MCF 10A (cell line): ENCODE data around the gene TANGO6. TPM values are rescaled to one million over a fixed set of nuclear protein-coding genes. Genes with fewer than 3 reads are reported as not detected.

Source experiments
- BruUV-seq: library from RNA; stranded (reverse); fragments of 400-500 nt; replicated peaks from 2 replicates; lab custom pipeline; 2021; lab: Mats Ljungman, UMichigan
- CTCF ChIA-PET: fragments of 300-600 bp; sonication (Branson Sonifier 250); formaldehyde crosslinking; extraction: SDS; loops from one replicate; lab custom pipeline; 2021; ENCODE audit warnings: antibody characterized with exemption, inconsistent platforms; lab: Yijun Ruan, JAX
- POLR2A ChIA-PET: fragments of 300-600, 350-650 bp; sonication (Branson Sonifier 250); formaldehyde crosslinking; extraction: SDS; loops from one replicate; lab custom pipeline; 2020; ENCODE audit warnings: antibody characterized with exemption, inconsistent platforms; lab: Yijun Ruan, JAX
- DNase-seq: peaks from one replicate; pipeline ENCODE4 v3.0.0-alpha.2; 2018; ENCODE audit not compliant: unreplicated experiment
- H3K27ac Mint-ChIP-seq: one replicate; pipeline ENCODE4 v1.8.0; 2022; ENCODE audit warnings: mild to moderate bottlenecking, low read depth, mixed read lengths; ENCODE audit not compliant: unreplicated experiment
- H3K27me3 Mint-ChIP-seq: one replicate; pipeline ENCODE4 v1.8.0; 2022; ENCODE audit warnings: mixed read lengths; ENCODE audit not compliant: insufficient read depth, unreplicated experiment
- H3K36me3 Mint-ChIP-seq: one replicate; pipeline ENCODE4 v1.8.0; 2022; ENCODE audit warnings: mild to moderate bottlenecking, moderate library complexity, mixed read lengths; ENCODE audit not compliant: insufficient read depth, unreplicated experiment
- H3K4me1 Mint-ChIP-seq: one replicate; pipeline ENCODE4 v1.8.0; 2022; ENCODE audit warnings: mixed read lengths; ENCODE audit not compliant: insufficient read depth, unreplicated experiment
- H3K4me3 Mint-ChIP-seq: one replicate; pipeline ENCODE4 v1.8.0; 2022; ENCODE audit warnings: mild to moderate bottlenecking, moderate library complexity, mixed read lengths; ENCODE audit not compliant: unreplicated experiment
- H3K9me3 Mint-ChIP-seq: one replicate; pipeline ENCODE4 v1.8.0; 2022; ENCODE audit warnings: mixed read lengths; ENCODE audit not compliant: unreplicated experiment
- intact Hi-C: fragments of 100-400 bp; cut with micrococcal nuclease; formaldehyde crosslinking; loops from 2 replicates; pipeline ENCODE4 v1.14.1; 2022
- total RNA-seq: library from RNA; stranded (reverse); gene quantifications from 2 replicates; pipeline ENCODE4 v1.2.3, GENCODE V29; 2022
- TF ChIP-seq, protein P1 (sequence below): fragments of 200-600 bp; IDR thresholded peaks from one replicate; pipeline ENCODE4 v1.8.0; 2022; ENCODE audit warnings: antibody characterized with exemption, mild to moderate bottlenecking; ENCODE audit not compliant: unreplicated experiment

The TANGO6 gene
- total RNA-seq, 1 experiment from 2014 or later: 21.8 TPM

DNA sequence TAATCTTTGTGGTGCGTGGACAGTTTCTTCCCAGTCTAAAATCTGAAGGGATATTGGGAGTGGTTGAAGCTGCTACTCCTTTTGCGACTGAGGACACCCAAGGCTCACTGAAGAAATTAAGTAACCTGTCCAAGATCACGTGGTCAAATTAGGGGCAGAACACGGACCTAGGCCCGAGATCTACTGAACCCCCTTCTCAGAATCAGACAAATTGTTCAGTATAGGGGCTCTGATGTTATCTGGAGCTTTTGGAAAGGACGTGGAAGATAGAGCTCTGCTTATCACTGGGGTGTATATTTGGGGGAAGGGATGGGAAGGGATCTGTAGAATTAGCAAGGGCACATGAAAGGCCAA lies 857 bp downstream of the TANGO6 start:
- ChIA-PET POLR2A (interaction anchor here (0.6 to 2.6 kb wide), 13 partner anchors 8 to 316 kb away, joined by 3 to 15 read pairs (median 4); partner anchors contain the start of genes CHTF8, HAS3 and UTP4), CTCF (interaction anchor here (0.6 to 12.7 kb wide), 9 partner anchors 11 to 315 kb away, joined by 3 to 110 read pairs (median 3); no protein-coding TSS in a partner anchor)
- Mint-ChIP-seq H3K9me3 (no peaks in the 10 kb centered on the region), H3K27ac (peak overlapping the region; percentile 82), H3K36me3 (no peaks in the 10 kb centered on the region), H3K4me1 (peaks cover 10% of the 10 kb centered on the region), H3K4me3 (peak overlapping the region; percentile 82), H3K27me3 (no peaks in the 10 kb centered on the region)
- TF ChIP-seq, protein P1, sequence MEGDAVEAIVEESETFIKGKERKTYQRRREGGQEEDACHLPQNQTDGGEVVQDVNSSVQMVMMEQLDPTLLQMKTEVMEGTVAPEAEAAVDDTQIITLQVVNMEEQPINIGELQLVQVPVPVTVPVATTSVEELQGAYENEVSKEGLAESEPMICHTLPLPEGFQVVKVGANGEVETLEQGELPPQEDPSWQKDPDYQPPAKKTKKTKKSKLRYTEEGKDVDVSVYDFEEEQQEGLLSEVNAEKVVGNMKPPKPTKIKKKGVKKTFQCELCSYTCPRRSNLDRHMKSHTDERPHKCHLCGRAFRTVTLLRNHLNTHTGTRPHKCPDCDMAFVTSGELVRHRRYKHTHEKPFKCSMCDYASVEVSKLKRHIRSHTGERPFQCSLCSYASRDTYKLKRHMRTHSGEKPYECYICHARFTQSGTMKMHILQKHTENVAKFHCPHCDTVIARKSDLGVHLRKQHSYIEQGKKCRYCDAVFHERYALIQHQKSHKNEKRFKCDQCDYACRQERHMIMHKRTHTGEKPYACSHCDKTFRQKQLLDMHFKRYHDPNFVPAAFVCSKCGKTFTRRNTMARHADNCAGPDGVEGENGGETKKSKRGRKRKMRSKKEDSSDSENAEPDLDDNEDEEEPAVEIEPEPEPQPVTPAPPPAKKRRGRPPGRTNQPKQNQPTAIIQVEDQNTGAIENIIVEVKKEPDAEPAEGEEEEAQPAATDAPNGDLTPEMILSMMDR: no peak
- peak; percentile 28 for DNase-seq
- no TSS peak for BruUV-seq
- intact Hi-C loops: no loop called here

DNA sequence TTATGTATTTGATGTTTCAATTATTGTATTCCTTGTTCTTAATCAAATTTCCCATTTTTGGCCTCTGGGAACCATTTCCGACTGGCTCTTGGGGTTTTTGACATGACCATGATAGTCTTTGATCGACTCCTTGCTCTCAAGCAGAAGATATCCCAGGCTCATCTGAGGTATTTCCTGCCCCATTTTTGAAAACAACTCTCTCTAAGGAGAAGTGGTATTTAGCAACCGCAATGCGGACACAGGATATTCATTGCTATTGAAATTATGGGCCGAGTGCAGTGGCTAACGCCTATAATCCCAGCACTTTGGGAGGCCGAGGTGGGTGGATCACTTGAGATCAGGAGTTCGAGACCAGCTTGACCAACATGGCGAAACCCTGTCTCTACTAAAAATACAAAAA lies 5.5 kb downstream of the TANGO6 start:
- intact Hi-C loops: loop anchor here (5.0 kb wide), 1 partner anchor 274 kb away; no protein-coding TSS in a partner anchor
- CTCF ChIA-PET: interaction anchor here (0.6 to 12.7 kb wide), 2 partner anchors 25 to 274 kb away, joined by 3 to 110 read pairs; no protein-coding TSS in a partner anchor
- H3K27ac Mint-ChIP-seq: no peak overlapping the region

DNA sequence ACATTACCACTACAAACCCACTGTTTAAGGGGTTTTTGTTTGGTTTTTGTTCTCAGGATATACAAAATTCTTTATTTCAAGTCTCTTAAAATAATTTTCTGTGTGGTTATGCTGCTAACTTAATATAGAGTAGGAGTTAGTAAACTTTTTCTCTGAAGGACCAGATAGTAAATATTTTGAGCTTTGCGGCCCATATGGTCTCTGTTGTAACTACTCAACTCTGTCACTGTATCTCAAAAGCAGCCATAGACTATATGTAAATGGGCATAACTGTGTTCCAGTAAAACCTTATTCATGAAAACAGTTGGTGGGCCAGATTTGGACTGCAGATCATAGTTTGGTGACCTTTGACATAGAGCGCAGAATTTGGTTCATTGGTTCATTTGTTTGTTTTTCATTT lies 7.2 kb downstream of the TANGO6 start:
- CTCF ChIA-PET: interaction anchor here (0.7 to 12.7 kb wide), 3 partner anchors 272 to 353 kb away, joined by 3 to 110 read pairs (median 4); no protein-coding TSS in a partner anchor
- Mint-ChIP-seq H3K9me3 (no peaks in the 10 kb centered on the region), H3K4me1 (no peaks in the 10 kb centered on the region), H3K27me3 (no peaks in the 10 kb centered on the region), H3K4me3 (no peak overlapping the region), H3K36me3 (no peaks in the 10 kb centered on the region), H3K27ac (no peak overlapping the region)
- POLR2A ChIA-PET: no interaction called here
- no TSS peak for BruUV-seq
- TF ChIP-seq, protein P1: no peak
- no peak for DNase-seq
- intact Hi-C loops: no loop called here

More for the DNA sequence above, 5.5 kb downstream of the TANGO6 start:
- no peaks in the 10 kb centered on the region for H3K27me3 Mint-ChIP-seq
- POLR2A ChIA-PET: no interaction called here
- no TSS peak for BruUV-seq
- TF ChIP-seq, protein P1: no peak
- H3K4me1 Mint-ChIP-seq: peaks cover 5% of the 10 kb centered on the region
- no peaks in the 10 kb centered on the region for H3K9me3 Mint-ChIP-seq
- no peaks in the 10 kb centered on the region for H3K36me3 Mint-ChIP-seq
- no peak overlapping the region for H3K4me3 Mint-ChIP-seq
- no peak for DNase-seq

DNA sequence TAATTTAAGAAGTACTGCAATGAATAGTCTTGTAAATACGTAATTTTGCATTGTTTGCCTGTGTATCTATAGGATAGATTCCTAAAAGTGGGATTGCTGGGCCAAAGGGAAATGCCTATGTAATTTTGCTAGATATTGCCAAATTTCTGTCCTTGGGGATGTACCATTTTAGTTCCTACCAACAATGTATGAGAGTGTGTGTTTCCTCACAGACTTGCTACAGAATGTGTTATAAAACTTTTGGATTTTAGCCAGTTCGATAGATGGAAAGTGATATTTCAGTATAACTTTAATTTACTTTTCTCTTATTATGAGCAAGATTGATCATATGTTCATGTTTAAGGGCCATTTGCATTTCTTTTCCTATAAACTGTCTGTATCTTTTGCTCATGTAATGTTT lies 8.3 kb downstream of the TANGO6 start:
- BruUV-seq: no TSS peak
- CTCF ChIA-PET: interaction anchor here (0.6 to 12.7 kb wide), 4 partner anchors 10 to 317 kb away, joined by 3 to 110 read pairs (median 4); no protein-coding TSS in a partner anchor
- Mint-ChIP-seq H3K27ac (no peak overlapping the region), H3K4me3 (no peak overlapping the region), H3K27me3 (no peaks in the 10 kb centered on the region), H3K4me1 (no peaks in the 10 kb centered on the region), H3K9me3 (no peaks in the 10 kb centered on the region), H3K36me3 (no peaks in the 10 kb centered on the region)
- intact Hi-C loops: no loop called here
- TF ChIP-seq, protein P1: no peak
- DNase-seq: no peak
- POLR2A ChIA-PET: interaction anchor here (0.7 to 0.9 kb wide), 2 partner anchors 269 to 489 kb away, joined by 3 read pairs; no protein-coding TSS in a partner anchor
